Mucosa of descending colon (tissue), 3 donors: ENCODE measurements around the gene MUC3A. TPM values are rescaled to one million over a fixed set of nuclear protein-coding genes. Genes with fewer than 3 reads are reported as not detected.

Source experiments
- ATAC-seq: fragments of 200-7000 bp; cut with Tn5 transposase; one replicate; pipeline ENCODE4 v1.9.1; 2020; ENCODE audit warnings: mild to moderate bottlenecking, moderate library complexity
- DNase-seq, 3 donors: peaks; one replicate each; pipeline ENCODE4 v3.0.0-alpha.2; 2020
- H3K36me3 ChIP-seq: fragments of 200-600 bp; one replicate; pipeline ENCODE4 v1.8.0; 2021; ENCODE audit warnings: low read depth, mild to moderate bottlenecking
- H3K4me1 ChIP-seq: fragments of 200-600 bp; one replicate; pipeline ENCODE4 v1.8.0; 2021; ENCODE audit warnings: low read depth, mild to moderate bottlenecking
- H3K4me3 ChIP-seq: fragments of 200-600 bp; one replicate; pipeline ENCODE4 v1.8.0; 2021; ENCODE audit warnings: mild to moderate bottlenecking
- H3K9me3 ChIP-seq: fragments of 200-600 bp; one replicate; pipeline ENCODE4 v1.8.0; 2021; ENCODE audit warnings: mild to moderate bottlenecking
- intact Hi-C, 2 donors: fragments of 100-400 bp; cut with DNase I in 1 of 2; cut with micrococcal nuclease in 1 of 2; formaldehyde crosslinking; loops; one replicate each; pipeline versions ENCODE4 v1.11.0 to v1.11.1; 2022; cut with DNase I, micrococcal nuclease
- total RNA-seq, 3 donors: library from RNA; stranded (reverse); fragmentation: NEBNext Ultra II Directional in 2 of 3; extraction: Animal tissue kit (Norgen Biotek cat#: 25700) in 2 of 3; gene quantifications; one replicate each; pipeline versions ENCODE4 v1.2.1 to v1.2.4, GENCODE V29; 2021 to 2023
- TF ChIP-seq, protein P1 (sequence below): fragments of 200-600 bp; IDR thresholded peaks from one replicate; pipeline ENCODE4 v1.8.0; 2022; ENCODE audit warnings: antibody characterized with exemption, mild to moderate bottlenecking
- donor health status: DM: no; HTN: no; CAD: no; lungs with moderate emphysema.
- donor health status: DM: no; HTN: no; CAD: no.
- donor health status: DM: no; HTN: yes; CAD: no.

Gene MUC3A
- total RNA-seq, 3 donors from 2014 or later = 57.6 to 184 (median 105) TPM

DNA sequence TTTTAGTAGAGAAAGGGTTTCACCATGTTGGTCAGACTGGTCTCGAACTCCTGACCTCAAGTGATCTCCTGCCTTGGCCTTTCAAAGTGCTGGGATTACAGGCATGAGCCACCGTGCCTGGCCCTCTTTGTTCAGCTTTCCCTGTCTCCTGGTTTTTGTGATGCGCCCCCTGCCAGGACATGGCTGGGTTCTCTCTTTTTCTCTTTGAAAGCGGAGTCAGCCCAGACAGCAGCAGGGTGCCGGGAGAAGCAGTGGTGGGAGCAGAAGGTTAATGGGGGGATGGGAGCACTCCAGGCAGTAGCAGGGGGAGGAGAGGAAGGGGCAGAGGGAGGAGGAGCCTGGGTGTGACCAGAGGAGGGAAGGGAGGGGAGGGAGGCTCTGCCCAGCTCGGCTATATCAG, 1.8 kb downstream of the MUC3A start:
- intact Hi-C loops = no loop called here
- no peak overlapping the region for H3K4me3 ChIP-seq
- H3K36me3 ChIP-seq = no peaks in the 10 kb centered on the region
- DNase-seq (no peak), ATAC-seq (no peak)
- no peaks in the 10 kb centered on the region for H3K9me3 ChIP-seq
- H3K4me1 ChIP-seq = peaks cover 5% of the 10 kb centered on the region
- TF ChIP-seq, protein P1, sequence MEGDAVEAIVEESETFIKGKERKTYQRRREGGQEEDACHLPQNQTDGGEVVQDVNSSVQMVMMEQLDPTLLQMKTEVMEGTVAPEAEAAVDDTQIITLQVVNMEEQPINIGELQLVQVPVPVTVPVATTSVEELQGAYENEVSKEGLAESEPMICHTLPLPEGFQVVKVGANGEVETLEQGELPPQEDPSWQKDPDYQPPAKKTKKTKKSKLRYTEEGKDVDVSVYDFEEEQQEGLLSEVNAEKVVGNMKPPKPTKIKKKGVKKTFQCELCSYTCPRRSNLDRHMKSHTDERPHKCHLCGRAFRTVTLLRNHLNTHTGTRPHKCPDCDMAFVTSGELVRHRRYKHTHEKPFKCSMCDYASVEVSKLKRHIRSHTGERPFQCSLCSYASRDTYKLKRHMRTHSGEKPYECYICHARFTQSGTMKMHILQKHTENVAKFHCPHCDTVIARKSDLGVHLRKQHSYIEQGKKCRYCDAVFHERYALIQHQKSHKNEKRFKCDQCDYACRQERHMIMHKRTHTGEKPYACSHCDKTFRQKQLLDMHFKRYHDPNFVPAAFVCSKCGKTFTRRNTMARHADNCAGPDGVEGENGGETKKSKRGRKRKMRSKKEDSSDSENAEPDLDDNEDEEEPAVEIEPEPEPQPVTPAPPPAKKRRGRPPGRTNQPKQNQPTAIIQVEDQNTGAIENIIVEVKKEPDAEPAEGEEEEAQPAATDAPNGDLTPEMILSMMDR = no peak

DNA sequence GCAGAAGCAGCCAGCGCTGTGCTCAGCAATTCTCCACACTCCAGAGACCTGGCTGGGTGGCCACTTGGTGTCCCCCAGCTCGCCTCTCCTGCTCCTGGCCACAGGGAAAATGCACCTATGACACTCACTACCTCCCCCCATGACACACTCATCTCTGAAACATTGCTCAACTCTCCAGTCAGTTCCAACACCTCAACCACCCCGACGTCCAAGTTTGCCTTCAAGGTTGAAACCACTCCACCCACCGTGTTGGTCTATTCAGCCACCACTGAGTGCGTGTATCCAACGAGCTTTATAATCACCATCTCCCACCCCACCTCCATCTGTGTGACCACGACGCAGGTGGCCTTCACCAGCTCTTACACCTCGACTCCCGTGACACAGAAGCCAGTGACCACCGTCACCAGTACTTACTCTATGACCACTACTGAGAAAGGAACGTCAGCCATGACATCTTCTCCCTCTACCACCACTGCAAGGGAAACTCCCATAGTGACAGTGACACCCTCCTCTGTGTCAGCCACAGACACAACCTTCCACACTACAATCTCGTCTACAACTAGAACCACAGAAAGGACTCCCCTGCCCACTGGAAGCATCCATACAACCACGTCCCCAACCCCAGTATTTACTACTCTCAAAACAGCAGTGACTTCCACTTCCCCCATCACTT, 2.7 kb downstream of the MUC3A start:
- TF ChIP-seq, protein P1 = no peak
- intact Hi-C loops = no loop called here

DNA sequence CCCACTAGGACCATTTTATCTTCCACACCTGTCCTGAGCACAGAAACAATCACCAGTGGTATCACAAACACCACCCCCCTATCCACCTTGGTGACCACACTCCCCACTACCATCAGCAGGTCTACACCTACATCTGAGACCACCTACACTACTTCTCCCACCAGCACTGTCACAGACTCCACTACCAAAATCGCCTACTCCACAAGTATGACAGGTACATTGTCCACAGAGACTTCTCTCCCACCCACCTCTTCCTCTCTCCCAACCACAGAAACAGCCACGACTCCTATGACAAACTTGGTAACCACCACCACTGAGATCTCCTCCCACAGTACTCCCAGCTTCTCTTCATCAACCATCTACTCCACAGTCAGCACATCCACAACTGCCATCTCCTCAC, 3.3 kb downstream of the MUC3A start:
- H3K36me3 ChIP-seq = no peaks in the 10 kb centered on the region
- H3K9me3 ChIP-seq = no peaks in the 10 kb centered on the region
- TF ChIP-seq, protein P1 = no peak
- no peak overlapping the region for H3K4me3 ChIP-seq
- intact Hi-C loops = no loop called here
- H3K4me1 ChIP-seq = peaks cover 5% of the 10 kb centered on the region
- DNase-seq (no peak), ATAC-seq (no peak)

More for the DNA sequence above, 2.7 kb downstream of the MUC3A start:
- H3K9me3 ChIP-seq = no peaks in the 10 kb centered on the region
- ATAC-seq = no peak
- H3K36me3 ChIP-seq = no peaks in the 10 kb centered on the region
- peaks cover 5% of the 10 kb centered on the region for H3K4me1 ChIP-seq
- H3K4me3 ChIP-seq = no peak overlapping the region
- DNase-seq = no peak

DNA sequence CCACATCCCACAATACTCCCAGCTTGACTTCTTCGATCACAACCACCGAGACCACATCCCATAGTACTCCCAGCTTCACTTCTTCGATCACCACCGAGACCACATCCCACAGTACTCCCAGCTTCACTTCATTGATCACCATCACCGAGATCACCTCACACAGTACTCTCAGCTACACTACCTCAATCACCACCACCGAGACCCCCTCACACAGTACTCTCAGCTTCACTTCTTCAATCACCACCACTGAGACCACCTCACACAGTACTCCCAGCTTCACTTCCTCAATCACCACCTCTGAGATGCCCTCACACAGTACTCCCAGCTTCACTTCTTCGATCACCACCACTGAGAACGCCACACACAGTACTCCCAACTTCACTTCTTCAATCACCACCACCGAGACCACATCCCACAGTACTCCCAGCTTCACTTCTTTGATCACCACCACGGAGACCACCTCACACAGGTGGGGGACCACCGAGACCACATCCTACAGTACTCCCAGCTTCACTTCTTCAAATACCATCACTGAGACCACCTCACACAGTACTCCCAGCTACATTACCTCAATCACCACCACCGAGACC, 8.6 kb downstream of the MUC3A start:
- no peaks in the 10 kb centered on the region for H3K36me3 ChIP-seq
- intact Hi-C loops = no loop called here
- DNase-seq (no peak), ATAC-seq (no peak)
- H3K4me1 ChIP-seq = no peaks in the 10 kb centered on the region
- H3K4me3 ChIP-seq = no peak overlapping the region
- TF ChIP-seq, protein P1 = no peak
- H3K9me3 ChIP-seq = no peaks in the 10 kb centered on the region

DNA sequence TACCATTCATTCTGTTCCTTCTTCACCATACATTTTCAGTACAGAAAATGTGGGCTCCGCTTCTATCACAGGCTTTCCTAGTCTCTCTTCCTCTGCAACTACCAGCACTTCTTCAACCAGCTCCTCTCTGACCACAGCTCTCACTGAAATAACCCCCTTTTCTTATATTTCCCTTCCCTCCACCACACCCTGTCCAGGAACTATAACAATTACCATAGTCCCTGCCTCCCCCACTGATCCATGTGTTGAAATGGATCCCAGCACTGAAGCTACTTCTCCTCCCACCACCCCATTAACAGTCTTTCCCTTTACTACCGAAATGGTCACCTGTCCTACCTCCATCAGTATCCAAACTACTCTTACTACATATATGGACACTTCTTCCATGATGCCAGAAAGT, 10.6 kb downstream of the MUC3A start:
- TF ChIP-seq, protein P1 = no peak
- intact Hi-C loops = no loop called here
- Histone ChIP-seq H3K4me1 (no peaks in the 10 kb centered on the region), H3K36me3 (no peaks in the 10 kb centered on the region), H3K4me3 (no peak overlapping the region), H3K9me3 (no peaks in the 10 kb centered on the region)
- DNase-seq = no peak
- ATAC-seq = no peak
